Activated CD8-positive, alpha-beta T cell treated with anti-CD3 and anti-CD28 coated beads, Interleukin-2, amount 10 ng/mL, durations not matched to agents 7 days and 5 days (primary cell): Measurements from ENCODE around the gene TWNK. TPM values are rescaled to one million over a fixed set of nuclear protein-coding genes. Genes with fewer than 3 reads are reported as not detected.

Experiments
- ATAC-seq: fragments of 150-1000 bp; cut with Tn5 transposase; one replicate; pipeline ENCODE4 v1.10.0; 2021; ENCODE audit warnings: moderate library complexity
- CTCF ChIA-PET: fragments of 350-600 bp; sonication (Branson Sonifier 250); formaldehyde crosslinking; loops from one replicate; lab custom pipeline; 2021; ENCODE audit warnings: antibody characterized with exemption; lab: Charles Lee
- POLR2A ChIA-PET: fragments of 350-600 bp; sonication (Branson Sonifier 250); formaldehyde crosslinking; loops from one replicate; lab custom pipeline; 2021; ENCODE audit warnings: antibody characterized with exemption; lab: Charles Lee
- DNase-seq: peaks from one replicate; pipeline ENCODE4 v3.0.0-alpha.2; 2020
- H3K27ac Mint-ChIP-seq: one replicate; pipeline ENCODE4 v1.8.0; 2021; ENCODE audit warnings: mild to moderate bottlenecking, mixed read lengths
- H3K27me3 Mint-ChIP-seq: one replicate; pipeline ENCODE4 v1.8.0; 2021; ENCODE audit warnings: low read depth, mixed read lengths
- H3K36me3 Mint-ChIP-seq: one replicate; pipeline ENCODE4 v1.8.0; 2021; ENCODE audit warnings: low read depth, mixed read lengths
- H3K4me1 Mint-ChIP-seq: one replicate; pipeline ENCODE4 v1.8.0; 2021; ENCODE audit warnings: low read depth, mixed read lengths
- H3K4me3 Mint-ChIP-seq: one replicate; pipeline ENCODE4 v1.8.0; 2021; ENCODE audit warnings: mild to moderate bottlenecking, mixed read lengths
- H3K9me3 Mint-ChIP-seq: one replicate; pipeline ENCODE4 v1.8.0; 2022; ENCODE audit warnings: mixed read lengths; ENCODE audit not compliant: insufficient read depth
- total RNA-seq, 2 experiments: library from RNA; stranded (reverse); gene quantifications; one replicate each; pipeline ENCODE4 v1.2.3, GENCODE V29; 2021

TWNK gene
- total RNA-seq, 2 experiments from 2014 or later: 11.8 to 13.3 TPM

DNA sequence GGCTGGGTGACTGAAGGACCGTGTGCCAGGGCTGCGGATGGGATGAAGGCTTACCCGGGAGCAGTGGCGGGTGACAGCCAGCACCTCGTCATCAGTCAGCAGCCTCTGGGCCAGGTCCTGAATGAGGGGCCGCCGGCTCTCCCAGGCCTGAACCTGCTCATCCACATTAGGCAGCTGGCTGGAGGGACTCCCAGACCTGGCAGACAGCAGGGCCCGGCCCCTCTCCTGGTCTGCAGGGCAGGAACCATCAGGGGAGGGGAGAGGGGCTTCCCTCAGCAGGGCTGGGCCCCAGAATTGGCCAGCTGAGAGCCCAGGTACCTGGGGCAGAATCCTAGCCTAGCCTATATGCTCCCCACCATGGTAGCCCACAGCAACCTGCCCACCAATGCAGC is 28.2 kb downstream of the TWNK start:
- no peak for ATAC-seq
- Mint-ChIP-seq H3K9me3 (no peaks in the 10 kb centered on the region), H3K27ac (no peak overlapping the region), H3K36me3 (no peaks in the 10 kb centered on the region), H3K27me3 (peaks cover 46% of the 10 kb centered on the region), H3K4me1 (peaks cover 21% of the 10 kb centered on the region), H3K4me3 (no peak overlapping the region)
- no peak for DNase-seq
- POLR2A ChIA-PET: no interaction called here
- CTCF ChIA-PET: interaction anchor here (0.6 to 6.8 kb wide), 13 partner anchors 16 to 134 kb away, joined by 3 to 169 read pairs (median 5); partner anchors contain the start of genes KAZALD1, LZTS2, PDZD7 and SEMA4G

DNA sequence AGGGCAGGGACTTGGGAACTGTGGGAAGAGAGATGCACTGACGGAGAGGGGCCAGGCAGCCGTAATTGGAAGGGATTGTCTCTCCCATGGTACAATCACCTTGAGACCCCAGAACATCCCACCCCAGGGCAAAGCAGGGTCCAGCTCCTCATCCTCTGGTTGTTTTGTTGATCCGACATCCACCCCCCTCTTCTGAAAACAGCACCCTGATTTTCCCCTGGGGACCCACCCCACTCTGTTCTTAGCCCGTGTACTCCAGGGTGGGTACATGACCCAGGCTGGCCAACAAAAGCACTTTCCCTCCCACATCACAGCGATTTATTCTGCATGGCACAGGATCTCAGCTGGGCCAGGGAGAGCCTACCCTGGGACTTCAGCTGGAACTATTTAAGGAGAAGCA is 29.5 kb downstream of the TWNK start:
- no peak overlapping the region for H3K4me3 Mint-ChIP-seq
- ATAC-seq (no peak), DNase-seq (no peak)
- no peaks in the 10 kb centered on the region for H3K36me3 Mint-ChIP-seq
- H3K9me3 Mint-ChIP-seq: no peaks in the 10 kb centered on the region
- peaks cover 21% of the 10 kb centered on the region for H3K4me1 Mint-ChIP-seq
- H3K27me3 Mint-ChIP-seq: peaks cover 46% of the 10 kb centered on the region
- CTCF ChIA-PET: interaction anchor here (1.0 to 6.8 kb wide), 7 partner anchors 9 to 482 kb away, joined by 3 to 169 read pairs (median 6); partner anchors contain the start of genes LZTS2, PDZD7 and SFXN3
- POLR2A ChIA-PET: no interaction called here
- no peak overlapping the region for H3K27ac Mint-ChIP-seq

DNA sequence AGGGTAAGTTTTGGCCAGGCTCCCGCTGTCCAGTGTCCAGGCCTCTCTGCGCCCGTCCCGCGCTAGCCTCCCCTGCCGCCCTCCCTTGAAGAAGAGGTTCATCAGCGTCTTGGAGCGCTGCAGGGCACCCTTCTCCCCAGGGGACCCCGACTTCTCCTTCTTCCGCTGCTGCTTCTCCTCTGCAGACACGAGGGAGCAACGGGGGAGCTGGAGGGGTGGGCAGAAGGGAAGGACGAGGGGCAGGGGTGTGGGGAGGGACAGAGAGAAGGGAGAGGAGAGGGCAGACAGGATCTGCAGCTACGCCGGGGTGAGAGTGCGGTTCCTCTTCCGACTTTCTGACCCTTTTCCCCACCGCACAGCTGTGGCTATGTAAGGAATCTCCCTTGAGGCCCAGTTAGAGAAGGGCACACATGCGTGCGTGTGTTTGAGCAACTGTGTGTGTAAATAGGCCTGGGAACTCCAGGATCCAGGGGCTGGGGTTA is 30.8 kb downstream of the TWNK start:
- Mint-ChIP-seq H3K4me1 (peaks cover 14% of the 10 kb centered on the region), H3K9me3 (no peaks in the 10 kb centered on the region), H3K36me3 (no peaks in the 10 kb centered on the region), H3K27ac (no peak overlapping the region), H3K27me3 (peaks cover 45% of the 10 kb centered on the region), H3K4me3 (no peak overlapping the region)
- CTCF ChIA-PET: interaction anchor here (0.8 to 6.8 kb wide), 14 partner anchors 10 to 73 kb away, joined by 3 to 169 read pairs (median 6); partner anchors contain the start of genes KAZALD1, LZTS2, PDZD7 and SFXN3
- POLR2A ChIA-PET: no interaction called here
- DNase-seq: no peak
- no peak for ATAC-seq

DNA sequence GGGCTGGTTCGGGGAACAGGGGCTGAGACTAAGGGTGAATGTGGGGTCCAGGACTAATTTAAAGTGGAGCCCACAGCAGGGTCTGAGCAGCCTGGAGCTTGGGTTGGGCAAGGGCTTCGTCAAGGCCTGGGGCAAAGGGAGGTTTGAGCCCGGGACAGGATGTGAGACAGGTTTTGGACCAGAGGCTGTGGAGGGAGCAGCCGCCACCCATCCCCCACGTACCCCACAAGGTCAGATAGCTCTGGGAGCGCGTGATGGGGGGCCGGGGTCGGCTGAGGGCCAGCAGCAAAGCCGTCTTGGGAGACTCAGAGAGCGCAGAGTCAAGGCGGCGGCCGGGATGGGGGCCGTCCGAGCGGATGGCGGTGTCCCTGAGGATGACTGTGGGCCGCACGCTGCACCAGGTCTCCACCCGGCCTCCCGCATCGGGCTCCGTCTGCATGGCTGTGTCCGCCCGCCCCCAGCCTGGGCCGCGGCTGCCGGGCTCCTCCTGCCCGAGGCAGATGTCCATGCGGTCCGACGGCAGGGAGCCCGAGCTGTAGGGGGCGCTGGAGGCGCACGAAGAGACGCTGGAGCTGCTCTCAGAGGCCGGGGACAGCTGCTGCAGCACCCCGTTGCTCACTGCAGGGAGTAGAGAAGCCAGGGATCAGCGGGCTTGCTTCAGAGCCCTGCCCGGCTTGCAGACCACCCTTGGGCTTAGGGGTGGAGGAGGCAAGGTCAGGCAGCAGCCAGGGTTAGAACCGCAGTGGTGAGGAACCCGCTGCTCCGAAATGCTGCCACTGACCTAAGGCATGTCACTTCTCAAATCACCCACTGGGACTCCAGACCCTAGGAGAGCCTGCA is 31.5 kb downstream of the TWNK start:
- POLR2A ChIA-PET: no interaction called here
- Mint-ChIP-seq H3K4me1 (peaks cover 10% of the 10 kb centered on the region), H3K27me3 (peaks cover 43% of the 10 kb centered on the region), H3K27ac (no peak overlapping the region), H3K36me3 (no peaks in the 10 kb centered on the region), H3K9me3 (no peaks in the 10 kb centered on the region), H3K4me3 (no peak overlapping the region)
- CTCF ChIA-PET: interaction anchor here (0.6 to 6.8 kb wide), 23 partner anchors 11 to 569 kb away, joined by 3 to 169 read pairs (median 5); partner anchors contain the start of genes DPCD, KAZALD1, LZTS2 and PDZD7
- ATAC-seq (peak; percentile 90), DNase-seq (peak; percentile 83)

- no peaks in the 10 kb centered on the region for H3K9me3 Mint-ChIP-seq
- no peak overlapping the region for H3K27ac Mint-ChIP-seq
- H3K4me1 Mint-ChIP-seq: peaks cover 7% of the 10 kb centered on the region
- peaks cover 40% of the 10 kb centered on the region for H3K27me3 Mint-ChIP-seq
- no peak for DNase-seq
- no peaks in the 10 kb centered on the region for H3K36me3 Mint-ChIP-seq
- CTCF ChIA-PET: interaction anchor here (0.6 to 6.8 kb wide), 22 partner anchors 12 to 569 kb away, joined by 3 to 169 read pairs (median 5); partner anchors contain the start of genes DPCD, KAZALD1, LZTS2 and PDZD7
- POLR2A ChIA-PET: no interaction called here
- ATAC-seq: no peak
- H3K4me3 Mint-ChIP-seq: no peak overlapping the region
Measured at GRCh38 chr10:101019440-101019703, 32.0 kb downstream of the TWNK start.

GRCh38 chr10:101020427-101021075 is 33.2 kb downstream of the TWNK start:
- Mint-ChIP-seq H3K36me3 (no peaks in the 10 kb centered on the region), H3K27me3 (peaks cover 32% of the 10 kb centered on the region), H3K27ac (no peak overlapping the region), H3K4me3 (no peak overlapping the region), H3K4me1 (peaks cover 5% of the 10 kb centered on the region), H3K9me3 (no peaks in the 10 kb centered on the region)
- ChIA-PET POLR2A (no interaction called here), CTCF (interaction anchor here (2.3 to 6.8 kb wide), 4 partner anchors 11 to 22 kb away, joined by 16 to 169 read pairs (median 92); partner anchors contain the start of genes LZTS2, PDZD7 and SFXN3)
- no peak for DNase-seq
- ATAC-seq: no peak

DNA sequence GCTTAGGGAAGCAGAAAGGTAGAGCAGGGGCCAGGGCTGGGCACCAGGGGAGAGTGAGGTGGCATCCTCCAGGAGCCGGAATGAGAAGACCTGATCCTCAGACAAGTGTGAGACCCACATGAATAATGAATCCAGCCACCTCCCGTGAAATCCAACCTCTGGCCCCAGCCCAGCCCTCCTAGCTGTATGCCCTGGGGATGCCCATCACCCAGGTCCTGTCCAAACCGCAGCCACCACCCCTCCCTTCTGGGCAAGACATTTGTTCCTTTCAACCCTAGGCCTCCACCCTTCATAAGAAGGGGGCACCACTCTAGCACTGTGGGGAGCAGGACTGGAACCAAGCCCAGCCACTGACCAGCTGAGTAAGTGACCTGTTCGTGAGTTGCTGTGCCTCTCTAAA is 33.9 kb downstream of the TWNK start:
- POLR2A ChIA-PET: no interaction called here
- peaks cover 28% of the 10 kb centered on the region for H3K27me3 Mint-ChIP-seq
- H3K4me3 Mint-ChIP-seq: no peak overlapping the region
- H3K27ac Mint-ChIP-seq: no peak overlapping the region
- no peak for ATAC-seq
- peaks cover 5% of the 10 kb centered on the region for H3K4me1 Mint-ChIP-seq
- no peak for DNase-seq
- H3K9me3 Mint-ChIP-seq: no peaks in the 10 kb centered on the region
- CTCF ChIA-PET: no interaction called here
- H3K36me3 Mint-ChIP-seq: no peaks in the 10 kb centered on the region

DNA sequence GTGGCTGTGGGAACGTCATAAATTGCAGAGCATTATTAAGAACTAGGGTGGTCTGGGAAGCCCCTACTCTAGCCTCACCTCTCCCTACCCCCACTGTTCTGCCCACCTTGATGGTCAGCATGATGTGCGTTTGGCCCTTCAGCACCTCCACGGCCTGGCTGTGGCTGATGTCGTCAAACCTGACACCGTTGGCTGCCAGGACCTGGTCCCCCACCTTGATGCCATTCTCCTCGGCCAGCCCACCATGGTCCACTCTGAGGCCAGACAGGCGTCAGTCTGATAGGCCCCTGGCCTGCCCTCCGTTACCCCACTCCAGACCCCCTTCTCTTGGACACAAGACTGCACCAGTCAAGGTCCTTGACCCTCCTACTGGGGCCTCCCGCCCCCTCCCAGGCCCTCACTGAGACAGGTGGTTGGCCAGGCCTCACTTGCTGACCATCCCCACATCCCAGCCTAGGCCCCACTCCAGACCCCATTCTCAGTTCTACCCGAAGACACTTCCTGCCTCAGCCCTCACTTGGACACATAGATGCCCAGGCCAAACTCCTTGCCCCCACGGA is 34.4 kb downstream of the TWNK start:
- no peak for ATAC-seq
- H3K27me3 Mint-ChIP-seq: peaks cover 23% of the 10 kb centered on the region
- ChIA-PET CTCF (no interaction called here), POLR2A (no interaction called here)
- no peaks in the 10 kb centered on the region for H3K36me3 Mint-ChIP-seq
- no peak for DNase-seq
- no peak overlapping the region for H3K27ac Mint-ChIP-seq
- no peaks in the 10 kb centered on the region for H3K9me3 Mint-ChIP-seq
- no peak overlapping the region for H3K4me3 Mint-ChIP-seq
- H3K4me1 Mint-ChIP-seq: peaks cover 5% of the 10 kb centered on the region

- ATAC-seq (no peak), DNase-seq (no peak)
- Mint-ChIP-seq H3K27me3 (peaks cover 17% of the 10 kb centered on the region), H3K9me3 (no peaks in the 10 kb centered on the region), H3K36me3 (no peaks in the 10 kb centered on the region), H3K4me1 (peaks cover 5% of the 10 kb centered on the region), H3K27ac (no peak overlapping the region), H3K4me3 (no peak overlapping the region)
- ChIA-PET CTCF (interaction anchor here (1.9 kb wide), 1 partner anchor 9 kb away, joined by 7 read pairs; no protein-coding TSS in a partner anchor), POLR2A (no interaction called here)
Measured at GRCh38 chr10:101022967-101023705, 35.8 kb downstream of the TWNK start.

DNA sequence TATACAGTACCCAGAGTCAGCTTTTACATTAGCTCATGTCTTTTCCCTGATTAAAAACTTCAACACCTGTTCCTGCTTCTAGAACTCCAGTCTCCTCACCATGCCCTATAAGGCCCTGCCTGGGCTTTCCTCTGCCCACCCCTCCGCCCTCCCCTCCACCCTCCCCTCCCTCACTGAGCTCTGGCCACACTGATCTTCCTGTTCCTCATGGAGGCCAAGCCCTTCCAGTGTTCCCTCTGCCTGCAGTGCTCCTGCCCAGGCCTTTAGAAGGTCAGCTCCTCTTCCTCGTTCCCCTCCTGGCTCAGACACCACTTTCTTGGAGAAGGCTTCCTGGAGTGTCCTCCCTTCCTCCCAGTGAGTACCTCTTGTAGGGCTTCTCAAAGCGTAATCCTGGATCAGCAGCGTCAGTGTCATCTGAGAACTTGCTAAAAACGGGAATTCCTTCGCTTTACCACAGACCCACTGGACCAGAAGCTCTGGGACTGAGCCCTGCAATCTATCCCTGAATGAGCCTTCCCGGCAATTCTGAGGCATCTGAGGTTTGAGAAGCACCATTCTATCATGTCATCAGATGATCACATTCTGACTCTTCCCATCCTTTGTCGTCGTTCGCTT is 39.9 kb downstream of the TWNK start:
- Mint-ChIP-seq H3K4me1 (peaks cover 6% of the 10 kb centered on the region), H3K36me3 (no peaks in the 10 kb centered on the region), H3K4me3 (no peak overlapping the region), H3K27ac (no peak overlapping the region), H3K9me3 (no peaks in the 10 kb centered on the region), H3K27me3 (peaks cover 17% of the 10 kb centered on the region)
- ATAC-seq (no peak), DNase-seq (no peak)
- ChIA-PET POLR2A (no interaction called here), CTCF (interaction anchor here (1.0 to 14.0 kb wide), 4 partner anchors 10 to 32 kb away, joined by 3 to 169 read pairs (median 4); no protein-coding TSS in a partner anchor)
